Measurements from ENCODE around the gene RBMX.
A peak's percentile ranks its signal among the peaks of the same experiment; 100 is the strongest.
"Not testable (repeated sequence)": the region's sequence is repeated elsewhere in the genome, so short reads cannot be mapped to it uniquely, and the experiment has no call there.

Gene RBMX

GRCh38 chrX:136880452-136881013 lies at the start of gene RBMX:
Gene RBMX, minus strand, starts transcription at chrX:136880725. Its CDS starts 1,298 bp downstream, at chrX:136879427.
- peak within 1 kb of the TSS; percentile 100 for H3K4me3 ChIP-seq (ENCODE audit: low read depth, low read length)
- peak; percentile 95 for DNase-seq (ENCODE audit: low read depth)
- TF ChIP-seq MAX (IDR thresholded peaks at IDR 0.05; ENCODE audit: low read depth, low read length) (0 out of 2 replicates have a peak, but pooled peaks have one; percentile 70), CTCF (IDR thresholded peaks at IDR 0.05; ENCODE audit: low read depth, low read length) (no peak), MYC (IDR thresholded peaks at IDR 0.05; ENCODE audit: low read depth, low read length) (peak; percentile 84), POLR2A (IDR thresholded peaks at IDR 0.05; ENCODE audit: extremely low read depth, insufficient read length) (peak; percentile 97)

- DNase-seq (ENCODE audit: low read depth); H3K4me3 ChIP-seq (ENCODE audit: low read depth, low read length): not testable (repeated sequence)
These were observed 40.9 kb upstream of the RBMX start for GRCh38 chrX:136921438-136921837.

GRCh38 chrX:136920001-136920400 lies 39.5 kb upstream of the RBMX start:
- TF ChIP-seq MAX (IDR thresholded peaks at IDR 0.05; ENCODE audit: low read depth, low read length) (no peak), MYC (IDR thresholded peaks at IDR 0.05; ENCODE audit: low read depth, low read length) (no peak), CTCF (IDR thresholded peaks at IDR 0.05; ENCODE audit: low read depth, low read length) (no peak), POLR2A (IDR thresholded peaks at IDR 0.05; ENCODE audit: extremely low read depth, insufficient read length) (no peak)
- no peak for DNase-seq (ENCODE audit: low read depth)
- no peak overlapping the region for H3K4me3 ChIP-seq (ENCODE audit: low read depth, low read length)

- DNase-seq (ENCODE audit: low read depth), result no peak
- H3K4me3 ChIP-seq (ENCODE audit: low read depth, low read length), result no peak overlapping the region
- TF ChIP-seq CTCF (IDR thresholded peaks at IDR 0.05; ENCODE audit: low read depth, low read length) (no peak), POLR2A (IDR thresholded peaks at IDR 0.05; ENCODE audit: extremely low read depth, insufficient read length) (no peak), MYC (IDR thresholded peaks at IDR 0.05; ENCODE audit: low read depth, low read length) (no peak), MAX (IDR thresholded peaks at IDR 0.05; ENCODE audit: low read depth, low read length) (no peak)
These were observed 36.3 kb upstream of the RBMX start for GRCh38 chrX:136916827-136917226.

GRCh38 chrX:136911661-136912060 lies 31.1 kb upstream of the RBMX start:
- DNase-seq (ENCODE audit: low read depth); H3K4me3 ChIP-seq (ENCODE audit: low read depth, low read length): not testable (repeated sequence)

- no peak for DNase-seq (ENCODE audit: low read depth)
- TF ChIP-seq MYC (IDR thresholded peaks at IDR 0.05; ENCODE audit: low read depth, low read length) (no peak), POLR2A (IDR thresholded peaks at IDR 0.05; ENCODE audit: extremely low read depth, insufficient read length) (no peak), MAX (IDR thresholded peaks at IDR 0.05; ENCODE audit: low read depth, low read length) (no peak), CTCF (IDR thresholded peaks at IDR 0.05; ENCODE audit: low read depth, low read length) (no peak)
- no peak overlapping the region for H3K4me3 ChIP-seq (ENCODE audit: low read depth, low read length)
These were observed 30.7 kb upstream of the RBMX start for GRCh38 chrX:136911253-136911652.

GRCh38 chrX:136910565-136911035 lies 30.1 kb upstream of the RBMX start:
- H3K4me3 ChIP-seq (ENCODE audit: low read depth, low read length), result peak overlapping the region; percentile 68

More at GRCh38 chrX:136910565-136911035, 30.1 kb upstream of the RBMX start:
- TF ChIP-seq MAX (IDR thresholded peaks at IDR 0.05; ENCODE audit: low read depth, low read length) (no peak), CTCF (IDR thresholded peaks at IDR 0.05; ENCODE audit: low read depth, low read length) (no peak), POLR2A (IDR thresholded peaks at IDR 0.05; ENCODE audit: extremely low read depth, insufficient read length) (no peak), MYC (IDR thresholded peaks at IDR 0.05; ENCODE audit: low read depth, low read length) (no peak)
- DNase-seq (ENCODE audit: low read depth), result no peak
